Hepatocyte (in vitro differentiated cells): ENCODE results near the gene SCNN1G.

ENCODE experiments used
- EZH2 ChIP-seq: fragments of 200-600 bp; sonication (generic); IDR thresholded peaks from 2 replicates; pipeline ENCODE4 v1.6.1; 2016; ENCODE audit warnings: antibody characterized with exemption, mild to moderate bottlenecking, borderline replicate concordance
- TF ChIP-seq, protein P1 (sequence below): fragments of 200-600 bp; sonication (generic); IDR thresholded peaks from 2 replicates; pipeline ENCODE4 v1.5.1; 2016; ENCODE audit warnings: antibody characterized with exemption, mild to moderate bottlenecking; ENCODE audit not compliant: poor library complexity

DNA sequence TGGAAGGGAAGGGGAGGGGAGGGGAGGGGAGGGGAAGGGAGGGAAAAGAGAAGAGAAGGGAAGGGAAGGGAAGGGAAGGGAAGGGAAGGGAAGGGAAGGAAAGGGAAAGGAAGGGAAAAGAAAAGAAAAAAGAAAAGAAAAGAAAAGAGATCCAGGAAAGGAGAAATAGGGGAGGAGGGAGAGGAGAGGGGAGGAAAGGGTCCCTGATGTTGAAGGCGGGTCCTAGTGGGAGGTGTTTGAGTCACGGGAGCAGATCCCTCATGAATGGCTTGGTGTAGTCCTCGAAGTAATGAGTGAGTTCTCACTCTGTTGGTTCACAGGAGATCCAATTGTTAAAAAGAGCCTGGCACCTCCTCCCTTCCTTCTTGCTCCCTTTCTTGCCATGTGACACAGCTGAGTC is 26.4 kb upstream of the SCNN1G start:
- TF ChIP-seq, protein P1, sequence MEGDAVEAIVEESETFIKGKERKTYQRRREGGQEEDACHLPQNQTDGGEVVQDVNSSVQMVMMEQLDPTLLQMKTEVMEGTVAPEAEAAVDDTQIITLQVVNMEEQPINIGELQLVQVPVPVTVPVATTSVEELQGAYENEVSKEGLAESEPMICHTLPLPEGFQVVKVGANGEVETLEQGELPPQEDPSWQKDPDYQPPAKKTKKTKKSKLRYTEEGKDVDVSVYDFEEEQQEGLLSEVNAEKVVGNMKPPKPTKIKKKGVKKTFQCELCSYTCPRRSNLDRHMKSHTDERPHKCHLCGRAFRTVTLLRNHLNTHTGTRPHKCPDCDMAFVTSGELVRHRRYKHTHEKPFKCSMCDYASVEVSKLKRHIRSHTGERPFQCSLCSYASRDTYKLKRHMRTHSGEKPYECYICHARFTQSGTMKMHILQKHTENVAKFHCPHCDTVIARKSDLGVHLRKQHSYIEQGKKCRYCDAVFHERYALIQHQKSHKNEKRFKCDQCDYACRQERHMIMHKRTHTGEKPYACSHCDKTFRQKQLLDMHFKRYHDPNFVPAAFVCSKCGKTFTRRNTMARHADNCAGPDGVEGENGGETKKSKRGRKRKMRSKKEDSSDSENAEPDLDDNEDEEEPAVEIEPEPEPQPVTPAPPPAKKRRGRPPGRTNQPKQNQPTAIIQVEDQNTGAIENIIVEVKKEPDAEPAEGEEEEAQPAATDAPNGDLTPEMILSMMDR, result no peak
- TF ChIP-seq EZH2, result no peak
